DOHH2 (cell line): Measurements from ENCODE around the gene HAX1.

ENCODE experiments used
- EZH2phosphoT487 ChIP-seq: fragments of 200-600 bp; sonication (generic); IDR thresholded peaks from 2 replicates; pipeline ENCODE4 v1.6.1; 2017; ENCODE audit warnings: borderline replicate concordance, mild to moderate bottlenecking, antibody characterized with exemption, low read length, moderate library complexity, mixed read lengths
- TF ChIP-seq, protein P1 (sequence below): fragments of 200-600 bp; sonication (generic); IDR thresholded peaks from one replicate; pipeline ENCODE4 v1.5.1; 2014; ENCODE audit warnings: antibody characterized with exemption, mild to moderate bottlenecking, low read depth, low read length; ENCODE audit not compliant: poor library complexity, severe bottlenecking

DNA sequence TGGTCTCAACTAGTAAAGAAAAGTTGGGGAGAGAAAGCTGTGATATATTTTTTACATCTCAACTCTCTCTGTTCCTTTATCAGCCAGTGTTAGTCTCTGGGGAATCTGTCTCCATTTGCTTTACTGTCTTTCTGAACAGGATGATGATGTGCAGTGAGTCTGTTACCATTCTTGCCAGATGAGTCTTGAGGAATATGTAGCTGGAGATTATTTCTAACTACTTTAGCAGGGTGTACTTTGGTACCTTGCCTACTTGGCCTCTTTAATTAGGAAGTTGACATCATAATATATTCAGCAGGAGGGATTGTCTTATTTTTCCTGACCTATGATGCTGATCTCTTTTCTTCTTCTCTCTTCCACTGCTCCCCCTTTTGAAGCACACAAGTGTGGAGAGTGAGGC, 15.7 kb upstream of the HAX1 start:
- TF ChIP-seq, protein P1, sequence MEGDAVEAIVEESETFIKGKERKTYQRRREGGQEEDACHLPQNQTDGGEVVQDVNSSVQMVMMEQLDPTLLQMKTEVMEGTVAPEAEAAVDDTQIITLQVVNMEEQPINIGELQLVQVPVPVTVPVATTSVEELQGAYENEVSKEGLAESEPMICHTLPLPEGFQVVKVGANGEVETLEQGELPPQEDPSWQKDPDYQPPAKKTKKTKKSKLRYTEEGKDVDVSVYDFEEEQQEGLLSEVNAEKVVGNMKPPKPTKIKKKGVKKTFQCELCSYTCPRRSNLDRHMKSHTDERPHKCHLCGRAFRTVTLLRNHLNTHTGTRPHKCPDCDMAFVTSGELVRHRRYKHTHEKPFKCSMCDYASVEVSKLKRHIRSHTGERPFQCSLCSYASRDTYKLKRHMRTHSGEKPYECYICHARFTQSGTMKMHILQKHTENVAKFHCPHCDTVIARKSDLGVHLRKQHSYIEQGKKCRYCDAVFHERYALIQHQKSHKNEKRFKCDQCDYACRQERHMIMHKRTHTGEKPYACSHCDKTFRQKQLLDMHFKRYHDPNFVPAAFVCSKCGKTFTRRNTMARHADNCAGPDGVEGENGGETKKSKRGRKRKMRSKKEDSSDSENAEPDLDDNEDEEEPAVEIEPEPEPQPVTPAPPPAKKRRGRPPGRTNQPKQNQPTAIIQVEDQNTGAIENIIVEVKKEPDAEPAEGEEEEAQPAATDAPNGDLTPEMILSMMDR, result no peak
- TF ChIP-seq EZH2phosphoT487, result no peak
